ENCODE measurements around the gene FLNC.

The FLNC gene

DNA sequence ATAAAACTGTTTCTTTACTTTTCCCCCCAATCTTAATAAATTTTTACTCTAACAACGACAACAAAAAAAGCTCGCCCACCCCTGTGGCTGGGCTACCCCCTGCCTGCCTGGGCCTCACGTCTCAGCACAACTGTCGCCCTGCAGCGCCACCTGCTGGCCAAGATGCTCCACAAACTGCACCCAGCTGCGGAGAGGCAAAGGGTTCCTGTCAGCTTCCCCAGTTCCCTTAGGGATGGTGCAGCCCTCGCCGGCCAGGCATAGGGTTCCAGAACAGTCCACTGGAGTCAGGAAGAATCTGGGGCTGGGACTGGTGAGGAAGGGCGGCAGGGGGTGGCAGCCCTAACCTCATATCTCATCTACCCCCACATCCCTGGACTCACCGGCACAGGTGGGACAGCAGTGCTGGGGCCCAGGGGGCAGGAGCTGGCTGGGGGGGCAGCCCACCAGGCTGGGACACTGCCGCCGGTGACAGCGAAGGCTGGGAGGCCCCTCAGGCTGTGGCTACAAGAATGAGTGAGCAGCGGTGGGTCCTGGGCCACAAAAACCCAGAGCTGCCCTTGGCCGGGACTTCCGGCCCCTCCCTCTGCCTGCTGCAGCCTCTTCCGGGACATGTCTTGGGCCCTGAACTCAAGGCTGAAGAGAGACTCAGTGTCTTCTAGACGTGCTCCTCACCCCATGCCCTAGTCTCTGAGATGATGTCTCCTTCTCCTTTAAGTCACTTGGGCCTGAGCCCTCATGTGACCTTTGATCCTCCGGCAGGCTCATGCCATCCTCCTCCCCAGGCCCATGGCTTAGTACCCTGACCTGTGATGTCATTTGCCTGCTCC lies 53.6 kb downstream of the FLNC start:
- DNase-seq, result peak; percentile 36

DNA sequence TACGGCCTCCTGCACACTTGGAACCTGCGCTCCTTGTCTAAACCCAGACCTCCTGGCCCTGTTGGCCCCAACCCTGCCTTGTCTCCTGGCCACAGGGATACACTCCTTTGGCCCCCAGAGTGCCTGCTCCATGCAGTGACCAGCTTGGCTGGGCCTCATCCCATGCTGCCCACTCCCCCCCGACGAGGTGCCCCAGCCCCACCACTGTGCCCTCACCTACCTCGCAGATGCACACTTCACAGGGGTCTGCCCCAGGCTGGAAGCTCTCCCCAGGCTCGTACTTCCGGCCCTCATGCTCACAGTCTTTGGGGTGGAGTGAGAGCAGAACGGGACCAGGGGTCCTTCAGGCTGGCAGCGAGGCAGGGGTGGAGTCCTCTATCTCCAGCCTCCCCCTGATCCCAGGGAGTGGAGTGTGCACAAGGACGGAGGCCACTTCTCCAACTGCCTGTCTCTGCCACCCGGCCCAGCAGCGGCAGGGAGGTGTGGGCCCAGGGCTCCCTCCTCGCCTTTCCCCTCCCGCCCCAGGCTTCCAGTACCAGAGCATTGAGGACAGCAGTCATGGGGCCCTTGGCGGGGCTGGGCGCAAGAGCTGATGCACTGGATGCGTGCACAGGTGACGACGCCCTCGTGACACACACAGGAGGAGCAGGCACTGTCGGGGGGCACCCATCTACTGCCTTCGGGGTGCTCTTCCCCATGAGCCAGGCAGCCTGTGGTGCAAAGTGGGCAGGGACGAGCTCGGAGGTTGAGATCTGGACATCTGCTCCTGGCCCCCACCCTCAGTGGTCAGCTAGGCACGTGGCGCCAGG lies 54.6 kb downstream of the FLNC start:
- DNase-seq, result no peak

DNA sequence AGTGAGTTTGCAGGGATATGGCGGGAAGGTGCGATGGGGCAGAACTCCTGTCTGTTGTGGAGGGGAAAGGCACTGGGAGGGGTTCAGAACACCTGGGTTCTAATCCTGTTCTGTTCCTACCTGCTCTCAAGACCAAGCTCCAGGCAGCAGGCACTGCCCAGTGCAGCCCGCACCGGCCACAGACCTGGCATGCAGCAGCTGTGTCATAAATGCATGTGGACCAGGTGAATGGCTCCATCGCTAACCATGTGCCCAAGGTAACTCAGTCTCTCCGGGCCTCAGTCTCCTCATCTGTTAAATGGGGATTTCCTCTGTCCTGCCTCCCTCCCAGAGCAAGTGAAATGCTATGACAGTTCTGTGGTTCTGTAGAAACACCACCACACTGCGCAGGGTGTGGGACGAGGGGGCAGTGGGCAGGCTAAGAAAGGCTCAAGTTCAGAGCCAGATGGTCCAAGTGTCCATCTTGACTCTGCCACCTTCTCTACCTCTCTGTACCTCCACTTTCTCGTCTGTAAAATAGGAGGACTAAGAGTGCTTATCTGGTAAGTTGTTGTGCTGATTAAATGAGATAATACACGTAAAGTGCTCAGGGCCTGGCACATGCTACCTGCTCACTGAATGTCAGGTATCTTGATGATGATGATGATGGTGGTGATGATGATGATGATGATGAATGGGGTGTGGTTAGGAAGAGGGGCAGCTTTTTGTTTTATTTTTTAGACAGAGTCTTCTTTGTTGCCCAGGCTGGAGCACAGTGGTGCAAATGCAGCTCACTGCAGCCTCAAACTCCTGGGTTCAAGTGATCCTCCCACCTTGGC lies 55.4 kb downstream of the FLNC start:
- DNase-seq, result no peak

DNA sequence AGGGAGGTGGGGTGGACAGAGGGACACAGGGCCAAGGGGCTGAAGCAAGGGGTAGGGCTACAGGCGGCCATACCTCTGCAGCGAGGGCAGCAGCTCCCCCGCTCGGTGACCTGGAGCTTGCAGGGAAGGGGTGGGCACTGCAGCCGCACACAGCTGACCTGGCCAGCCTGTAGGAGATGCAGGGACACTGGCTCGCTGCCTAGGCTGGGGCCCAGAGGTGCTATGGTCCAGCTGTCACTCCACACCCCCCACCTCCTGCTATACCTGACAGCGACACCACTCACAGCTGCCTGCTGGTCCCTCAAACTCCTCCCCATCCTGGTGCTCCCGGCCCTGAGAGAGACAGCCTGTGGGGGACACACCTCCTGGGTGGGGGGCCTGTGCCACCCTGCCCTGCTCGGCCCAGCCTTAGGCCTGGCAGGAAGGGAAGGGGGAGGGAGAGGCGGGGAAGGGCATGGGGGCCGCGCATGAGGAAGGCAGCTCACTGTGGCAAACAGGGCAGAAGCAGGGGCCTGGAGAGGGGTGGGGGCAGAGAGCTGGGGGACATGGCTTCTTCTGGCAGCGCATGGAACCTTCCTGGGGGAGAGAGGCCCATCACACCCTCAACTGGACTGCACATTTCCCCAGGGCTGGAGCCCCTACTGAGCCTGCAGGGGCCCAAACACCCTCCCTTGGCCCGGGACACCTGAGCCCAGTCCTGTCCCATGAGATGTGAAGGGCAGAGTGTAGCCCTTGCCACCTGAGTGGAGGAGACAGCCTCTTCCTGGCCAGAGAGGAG lies 56.4 kb downstream of the FLNC start:
- no peak for DNase-seq

DNA sequence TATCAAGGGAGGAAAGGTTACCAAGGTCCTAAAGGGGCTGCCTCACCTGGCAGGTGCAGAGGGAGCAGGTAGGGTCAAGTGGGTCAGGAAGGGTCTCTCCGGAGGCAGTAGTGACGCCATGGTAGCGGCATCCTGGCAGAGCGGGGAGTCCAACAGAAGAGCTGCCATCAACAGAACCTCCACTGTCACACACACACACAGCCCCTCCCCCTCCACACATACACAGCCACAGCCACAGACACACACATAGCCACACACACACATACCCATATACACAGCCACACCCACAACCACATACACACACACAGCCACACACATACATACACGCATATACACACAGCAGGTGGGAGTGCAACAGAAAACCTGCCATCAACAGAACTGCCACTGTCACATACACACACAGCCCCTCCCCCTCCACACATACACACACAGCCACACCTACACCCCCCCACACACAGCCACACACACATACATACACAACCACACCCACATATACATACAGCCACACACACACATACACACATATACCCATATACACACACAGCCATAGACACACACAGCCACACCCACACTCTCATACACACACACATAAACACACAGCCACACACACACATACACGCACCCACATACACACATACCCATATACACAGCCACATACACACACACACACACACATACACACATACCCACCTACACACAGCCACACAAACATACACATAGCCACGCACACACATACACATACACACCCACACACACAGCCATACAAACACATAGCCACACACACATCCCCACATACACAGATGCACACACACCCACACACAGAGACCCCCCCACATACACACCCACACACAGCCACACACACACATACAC lies 57.2 kb downstream of the FLNC start:
- DNase-seq, result no peak

DNA sequence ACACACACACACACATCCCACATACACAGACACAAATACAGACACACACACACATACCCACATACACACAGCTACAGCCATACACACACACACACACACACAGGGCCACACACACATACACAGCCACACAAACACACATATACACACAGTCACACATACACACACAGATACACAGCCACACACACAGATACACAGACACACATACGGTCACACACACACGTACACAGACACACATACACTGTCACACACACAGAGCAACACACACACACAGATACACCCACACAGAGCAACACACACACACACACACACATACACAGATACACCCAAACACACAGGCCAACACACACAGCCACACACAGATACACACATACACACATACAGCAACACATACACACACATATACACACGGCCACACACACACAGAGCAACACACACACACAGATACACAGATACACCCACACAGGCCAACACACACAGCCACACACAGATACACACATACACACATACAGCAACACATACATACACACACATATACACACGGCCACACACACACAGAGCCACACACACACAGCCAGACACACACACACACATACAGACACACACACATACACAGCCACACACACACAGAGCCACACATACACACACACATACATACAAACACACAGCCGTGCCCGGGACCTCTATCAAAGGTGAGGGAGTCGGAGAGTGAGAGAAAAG lies 58.0 kb downstream of the FLNC start:
- no peak for DNase-seq

DNA sequence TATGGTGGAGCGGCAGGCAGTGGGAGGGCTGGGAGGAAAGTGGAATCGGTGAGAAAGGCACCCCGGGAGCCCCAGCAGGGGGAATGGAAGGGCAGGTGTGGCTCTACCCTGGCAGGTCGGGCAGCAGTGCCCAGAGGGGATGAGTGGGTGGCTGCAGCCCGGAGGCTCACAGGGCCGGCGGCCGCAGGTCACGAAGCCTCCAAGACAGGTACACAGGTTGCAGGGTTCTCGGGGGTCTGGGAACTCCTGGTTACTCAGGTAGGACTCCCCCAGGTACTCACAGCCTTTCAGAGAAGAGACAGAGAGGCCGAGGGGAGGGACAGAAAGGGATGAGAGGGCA lies 58.5 kb downstream of the FLNC start:
- DNase-seq, result no peak

DNA sequence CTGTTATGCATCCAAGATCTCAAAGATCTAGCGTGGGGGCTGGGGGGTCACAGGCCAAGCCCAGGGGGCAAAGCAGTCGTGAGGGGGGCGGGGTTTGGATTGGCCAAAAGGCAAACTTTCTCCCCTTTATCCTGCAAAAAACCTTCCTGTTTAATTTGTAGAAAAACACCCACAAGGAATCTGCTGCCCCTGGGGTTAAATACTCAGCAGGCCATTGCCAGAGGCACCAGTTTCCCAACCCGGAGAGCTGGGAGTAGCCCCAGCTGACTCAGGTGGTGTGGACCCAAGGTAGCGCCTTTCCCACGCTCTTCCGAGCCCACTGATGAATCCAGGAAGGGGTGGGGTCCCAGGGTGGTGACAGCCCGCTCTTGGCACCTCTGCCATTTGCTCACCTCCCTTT lies 58.9 kb downstream of the FLNC start:
- DNase-seq, result no peak

DNA sequence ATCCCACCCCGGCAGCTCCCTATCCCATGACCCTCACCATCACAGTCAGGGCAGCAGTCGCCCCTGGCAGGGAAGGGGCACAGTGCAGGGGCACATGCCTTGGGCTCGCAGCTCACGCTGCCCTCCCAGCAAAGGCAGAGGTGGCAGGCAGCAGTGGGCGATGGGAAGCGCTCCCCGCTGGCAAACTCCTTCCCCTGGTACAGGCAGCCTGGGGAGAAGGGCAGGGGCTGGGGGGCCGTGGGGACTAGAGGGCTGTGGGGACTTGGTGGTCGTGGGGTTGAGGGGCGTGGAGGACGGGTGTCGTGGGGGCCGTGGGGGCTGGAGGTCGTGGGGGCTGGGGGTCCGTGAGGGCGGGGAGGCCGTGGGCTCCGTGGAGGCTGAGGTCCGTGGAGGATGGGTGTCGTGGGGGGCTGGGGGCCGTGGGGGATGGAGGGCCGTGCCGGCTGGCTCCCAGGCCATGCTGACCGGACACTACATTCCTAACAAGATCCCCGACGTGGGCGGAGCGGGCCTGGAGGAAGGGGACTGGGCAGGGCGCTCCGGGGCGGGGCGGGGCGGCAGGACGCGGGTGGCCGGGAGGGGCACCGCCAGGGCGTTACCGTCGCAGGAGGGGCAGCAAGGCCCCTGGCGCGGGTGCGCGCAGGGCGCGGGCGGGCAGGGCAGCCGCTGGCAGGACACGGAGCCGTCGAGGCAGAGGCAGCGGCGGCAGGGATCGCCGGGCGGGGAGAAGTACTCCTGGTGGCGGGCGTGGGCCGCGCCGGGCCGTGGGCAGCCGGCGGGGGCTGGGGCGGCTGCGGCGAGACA lies 60.3 kb downstream of the FLNC start:
- DNase-seq, result no peak

DNA sequence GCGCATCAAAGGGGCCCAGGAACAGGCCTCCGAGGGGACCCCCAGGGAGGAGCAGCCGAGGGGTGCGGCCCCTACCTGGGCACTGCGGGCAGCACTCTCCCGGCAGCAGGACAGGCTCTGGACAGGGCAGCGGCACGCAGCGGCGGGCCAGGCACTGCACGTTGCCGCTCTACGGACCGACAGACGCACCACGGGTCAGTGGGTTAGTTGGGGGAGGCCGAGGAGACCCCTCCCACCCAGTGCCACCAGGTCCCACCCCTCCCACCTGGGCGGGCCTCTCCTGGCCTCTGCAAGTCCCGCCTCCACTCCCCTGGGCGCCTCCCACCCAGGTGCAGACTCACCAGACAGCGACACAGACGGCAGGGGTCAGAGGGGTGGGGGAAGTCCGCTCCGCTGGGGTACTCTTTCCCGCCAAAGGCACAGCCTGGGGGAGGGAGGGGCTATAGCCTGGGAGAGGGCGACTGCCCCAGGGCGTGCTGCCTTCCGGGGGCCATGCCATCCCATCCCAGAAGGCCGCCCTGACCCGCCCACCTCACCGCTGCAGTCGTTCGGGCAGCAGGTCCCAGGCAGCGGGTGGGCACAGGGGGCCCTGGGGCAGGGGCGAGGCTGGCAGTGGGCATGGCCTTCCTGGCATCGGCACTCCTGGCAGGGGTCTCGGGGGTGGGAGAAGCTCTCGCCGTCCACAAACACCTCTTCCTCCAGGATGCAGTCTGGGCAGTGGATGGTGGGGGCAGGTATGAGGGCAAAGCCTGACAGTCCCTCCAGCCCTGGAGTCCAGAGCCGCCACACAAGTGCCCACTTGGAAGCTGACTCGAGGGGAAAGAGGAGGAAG lies 61.1 kb downstream of the FLNC start:
- DNase-seq, result no peak

DNA sequence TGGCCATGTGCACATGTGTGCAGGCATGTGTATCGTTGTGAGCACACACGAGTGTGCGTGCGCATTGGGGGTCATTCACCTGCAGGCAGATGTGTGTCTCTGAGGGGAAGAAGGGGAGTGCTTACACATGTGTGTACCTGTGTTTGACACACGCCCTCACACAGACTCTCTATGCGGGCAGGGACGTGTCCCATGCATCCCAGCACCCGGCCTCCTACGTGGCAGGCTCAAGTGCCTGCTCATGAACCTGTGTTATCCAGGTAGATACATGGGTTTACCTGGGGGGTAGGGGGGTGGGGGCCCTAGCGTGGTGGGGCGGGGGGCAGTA lies 61.7 kb downstream of the FLNC start:
- DNase-seq, result no peak

DNA sequence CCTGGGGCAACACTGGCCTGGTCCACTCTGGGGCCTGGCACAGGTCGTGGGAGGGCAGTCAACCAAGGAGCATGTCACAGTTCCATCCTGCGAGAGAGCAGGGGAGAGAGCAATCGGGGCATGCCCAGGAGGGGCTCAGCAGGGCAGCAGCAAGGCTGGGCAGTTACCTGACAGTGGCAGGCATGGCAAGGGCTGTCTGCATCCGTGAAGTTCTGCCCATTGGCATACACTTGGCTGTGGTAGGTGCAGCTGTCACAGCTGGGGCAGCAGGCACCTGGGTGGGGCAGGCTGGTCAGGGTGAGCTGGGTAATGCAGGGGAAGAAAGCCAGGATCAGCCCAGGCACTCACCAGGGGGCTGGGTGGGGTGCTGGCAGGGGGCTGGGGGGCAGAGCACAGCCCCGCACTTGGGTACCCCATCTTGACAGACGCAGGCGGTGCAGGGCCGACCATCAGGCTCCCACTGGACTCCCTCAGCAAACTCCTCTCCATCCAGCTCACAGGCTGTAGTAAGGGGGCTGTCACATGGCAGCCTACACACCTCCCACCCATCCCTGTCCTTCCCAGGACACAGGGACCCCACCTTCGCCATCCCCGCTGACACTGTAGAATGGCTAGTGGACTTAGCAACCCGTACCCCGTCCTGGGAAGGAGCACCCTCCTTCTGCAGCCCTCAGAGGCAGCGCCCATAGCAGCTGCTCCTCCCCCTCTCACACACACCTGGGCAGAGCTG lies 62.5 kb downstream of the FLNC start:
- DNase-seq, result no peak

DNA sequence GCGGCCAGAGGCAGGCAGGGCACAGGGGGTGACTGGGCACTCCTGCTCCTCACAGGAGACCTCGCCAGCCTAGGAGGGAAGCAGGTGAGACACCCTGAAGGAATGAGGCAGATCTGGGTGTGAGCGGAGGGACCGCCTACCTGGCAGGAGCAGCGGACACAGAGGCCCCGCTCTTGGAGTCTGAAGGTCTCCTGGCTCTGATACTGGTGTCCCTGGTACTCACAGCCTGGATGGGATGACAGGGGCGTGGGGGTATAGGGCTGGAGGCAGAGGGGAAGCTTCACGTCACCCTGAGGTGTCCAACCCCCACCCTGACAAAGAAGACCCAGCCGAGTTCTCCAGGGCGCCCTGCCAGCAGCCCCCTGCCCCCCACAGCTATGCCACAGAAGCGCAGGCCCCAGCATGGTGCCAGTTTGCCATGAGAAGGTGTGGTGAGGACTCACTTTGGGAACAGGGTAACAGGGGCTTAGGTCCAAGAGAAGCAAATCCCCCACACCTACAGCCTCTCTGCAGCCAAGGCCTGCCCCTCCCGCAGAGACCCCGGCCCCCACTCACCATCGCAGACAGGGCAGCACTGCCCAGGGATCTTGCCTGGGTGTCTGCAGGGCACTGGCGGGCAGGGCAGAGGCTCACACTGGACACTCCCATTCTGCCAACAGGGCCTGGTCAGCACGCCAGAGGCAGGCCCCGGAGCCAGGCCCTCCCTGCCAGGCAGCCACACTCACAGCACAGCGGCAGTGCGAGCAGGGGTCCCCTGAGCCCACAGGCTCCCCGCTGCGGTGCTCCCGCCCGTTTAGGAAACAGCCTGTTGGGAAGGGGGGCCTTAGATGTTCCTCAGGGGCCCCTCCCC lies 63.3 kb downstream of the FLNC start:
- DNase-seq, result no peak

DNA sequence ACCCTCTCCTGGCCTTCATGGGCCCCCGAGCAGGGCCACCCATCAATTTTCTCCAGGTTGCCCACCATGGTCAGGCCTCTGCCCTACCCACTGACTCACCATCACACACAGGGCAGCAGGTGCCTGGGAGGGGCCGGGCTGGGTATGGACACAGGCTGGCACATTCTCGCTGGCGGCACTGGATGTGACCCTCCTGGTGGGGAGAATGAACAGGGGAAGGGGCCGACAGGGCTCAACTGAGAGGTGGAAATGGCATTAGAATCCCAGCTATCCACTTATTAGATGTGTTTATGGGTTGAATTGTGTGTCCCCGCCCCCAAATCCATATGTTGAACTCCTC lies 63.9 kb downstream of the FLNC start:
- no peak for DNase-seq

DNA sequence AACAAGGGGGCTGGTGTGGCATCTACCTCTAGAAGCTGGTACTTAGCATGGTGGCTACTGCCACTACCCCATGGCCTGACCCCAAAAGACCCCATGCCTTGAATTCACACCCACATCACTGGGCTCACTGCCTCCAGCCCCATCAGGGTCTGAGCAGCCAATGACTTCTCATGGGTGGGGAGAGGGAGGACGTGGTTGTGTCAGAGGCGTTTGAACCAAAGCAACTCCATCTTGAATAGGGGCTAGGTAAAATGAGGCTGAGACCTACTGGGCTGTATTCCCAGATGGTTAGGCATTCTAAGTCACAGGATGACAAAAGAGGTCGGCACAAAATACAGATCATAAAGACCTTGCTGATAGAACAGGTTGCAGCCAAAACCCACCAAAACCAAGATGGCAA lies 65.1 kb downstream of the FLNC start:
- DNase-seq, result no peak

DNA sequence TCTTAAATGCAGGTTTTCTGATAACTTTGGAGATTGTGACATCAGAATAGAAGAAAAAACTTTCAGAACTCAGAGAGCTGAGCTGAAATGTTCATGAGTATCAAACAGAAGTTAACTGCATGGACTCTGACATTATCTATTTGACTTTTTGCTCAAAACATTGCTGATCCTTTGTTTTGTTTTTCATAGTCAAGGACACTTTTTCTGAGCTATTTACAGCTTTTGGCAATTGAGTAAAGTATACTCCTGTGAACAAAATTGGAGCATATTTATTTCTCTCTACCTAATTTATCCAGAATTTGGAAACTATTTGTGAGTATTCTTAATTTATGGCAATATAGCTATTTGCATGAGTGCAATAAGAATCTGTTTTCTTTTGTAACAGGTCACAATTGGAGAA lies 69.2 kb downstream of the FLNC start:
- no peak for DNase-seq

DNA sequence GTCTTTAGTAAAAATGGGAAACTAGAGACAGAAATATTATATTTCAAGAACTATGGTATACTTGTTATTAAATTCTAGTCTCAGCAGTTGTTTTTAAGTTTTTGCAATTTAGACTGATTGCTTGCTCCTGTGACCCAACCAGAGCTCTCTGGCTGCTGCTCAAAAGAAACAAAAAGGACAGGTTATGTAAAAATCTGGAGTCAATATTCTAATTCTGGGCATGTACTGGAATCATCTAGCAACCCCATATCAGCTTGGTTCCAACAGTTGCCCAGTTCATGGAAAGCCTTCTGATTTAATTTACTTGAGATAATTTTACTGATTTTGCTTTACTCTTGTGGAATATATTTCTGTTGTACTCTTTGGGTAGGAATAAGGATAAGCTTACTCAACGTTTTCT lies 70.0 kb downstream of the FLNC start:
- DNase-seq, result no peak

Measured in DMS79 treated with DMSO at 0.1 percent for 48 hours (cell line).